B cell (primary cell): ENCODE measurements around the gene CDH13. TPM values are rescaled to one million over a fixed set of nuclear protein-coding genes. Genes with fewer than 3 reads are reported as not detected.

Experiments
- ATAC-seq: fragments of 200-7000 bp; cut with Tn5 transposase; one replicate; pipeline ENCODE4 v1.10.0; 2021; ENCODE audit warnings: low read depth, mild to moderate bottlenecking, moderate number of reproducible peaks, moderate library complexity
- CTCF ChIA-PET: fragments of 350-600 bp; sonication (Branson Sonifier 250); formaldehyde crosslinking; loops from one replicate; lab custom pipeline; 2021; ENCODE audit warnings: antibody characterized with exemption, inconsistent platforms; lab: Charles Lee
- POLR2A ChIA-PET: fragments of 350-600 bp; sonication (Branson Sonifier 250); formaldehyde crosslinking; loops from one replicate; lab custom pipeline; 2021; ENCODE audit warnings: antibody characterized with exemption; lab: Charles Lee
- DNase-seq: peaks from one replicate; pipeline ENCODE4 v3.0.0; 2013
- H2AFZ ChIP-seq: 2 replicates; pipeline ENCODE4 v1.6.1; 2012; ENCODE audit warnings: mild to moderate bottlenecking, low read depth, low read length; ENCODE audit not compliant: insufficient read depth, poor library complexity, severe bottlenecking
- H3K27ac ChIP-seq, 2 donors: 1 replicate in 1 of 2; 2 replicates in 1 of 2; pipeline ENCODE4 v1.5.1; 2012 to 2013; ENCODE audit warnings: low read length in 2 of 2, mild to moderate bottlenecking in 2 of 2, moderate library complexity in 1 of 2
- H3K27me3 ChIP-seq, 4 experiments: fragments of 200-600 bp in 1 of 4; sonication (generic) in 1 of 4; replicated peaks in 1 of 4; 1 replicate in 2 of 4; 2 replicates in 2 of 4; pipeline versions ENCODE4 v1.6.1 to v1.7.0; 2013 to 2016; ENCODE audit warnings: low read length in 3 of 4, mild to moderate bottlenecking in 2 of 4, mixed read lengths in 1 of 4, moderate library complexity in 1 of 4; ENCODE audit not compliant: insufficient read depth in 4 of 4, control insufficient read depth in 3 of 4; ENCODE audit errors: control extremely low read depth in 1 of 4
- H3K36me3 ChIP-seq, 2 experiments: replicated peaks in 1 of 2; 1 replicate in 1 of 2; 2 replicates in 1 of 2; pipeline versions ENCODE4 v1.6.1 to v1.7.1; 2013; ENCODE audit warnings: low read length in 1 of 2; ENCODE audit not compliant: insufficient read depth in 2 of 2, control insufficient read depth in 1 of 2; ENCODE audit errors: control extremely low read depth in 1 of 2, extremely low read depth in 1 of 2
- H3K4me1 ChIP-seq, 2 donors: fragments of 200-600 bp in 1 of 2; sonication (generic) in 1 of 2; 1 replicate in 1 of 2; 2 replicates in 1 of 2; pipeline versions ENCODE4 v1.5.1 to v1.6.1; 2013 to 2017; ENCODE audit warnings: low read length in 2 of 2; ENCODE audit not compliant: control insufficient read depth in 2 of 2, insufficient read depth in 2 of 2
- H3K4me2 ChIP-seq: replicated peaks from 2 replicates; pipeline ENCODE3; 2012; ENCODE audit warnings: mild to moderate bottlenecking, low read depth, low read length; ENCODE audit not compliant: poor library complexity, severe bottlenecking
- H3K4me3 ChIP-seq, 5 experiments: fragments of 200-600 bp in 1 of 5; sonication (generic) in 1 of 5; 1 replicate in 3 of 5; 2 replicates in 2 of 5; pipeline versions ENCODE4 v1.5.1 to v1.7.0; 2011 to 2016; ENCODE audit warnings: low read length in 4 of 5, mild to moderate bottlenecking in 4 of 5, low read depth in 2 of 5, control low read depth in 1 of 5, moderate library complexity in 1 of 5; ENCODE audit not compliant: insufficient read depth in 1 of 5; ENCODE audit errors: control extremely low read depth in 1 of 5, extremely low read depth in 1 of 5
- H3K79me2 ChIP-seq: fragments of 200-600 bp; sonication (generic); one replicate; pipeline ENCODE4 v1.6.0; 2016; ENCODE audit warnings: low read length; ENCODE audit not compliant: control insufficient read depth, insufficient read depth
- H3K9ac ChIP-seq: fragments of 200-600 bp; sonication (generic); 2 replicates; pipeline ENCODE4 v1.6.1; 2017; ENCODE audit warnings: mild to moderate bottlenecking, low read length, moderate library complexity
- H3K9me3 ChIP-seq, 3 donors: one replicate each; pipeline versions ENCODE4 v1.6.1 to v1.7.1; 2013; ENCODE audit warnings: low read length in 2 of 3; ENCODE audit not compliant: control insufficient read depth in 2 of 3, insufficient read depth in 1 of 3; ENCODE audit errors: control extremely low read depth in 1 of 3
- H4K20me1 ChIP-seq: 2 replicates; pipeline ENCODE4 v1.6.0; 2012; ENCODE audit warnings: mild to moderate bottlenecking, low read length; ENCODE audit not compliant: insufficient read depth, control insufficient read depth, poor library complexity, severe bottlenecking
- H3K27ac Mint-ChIP-seq: one replicate; pipeline ENCODE4 v1.8.0; 2021; ENCODE audit warnings: mixed read lengths
- H3K27me3 Mint-ChIP-seq: one replicate; pipeline ENCODE4 v1.8.0; 2021; ENCODE audit warnings: mixed read lengths
- H3K4me1 Mint-ChIP-seq: one replicate; pipeline ENCODE4 v1.8.0; 2021; ENCODE audit warnings: mixed read lengths
- H3K4me3 Mint-ChIP-seq: one replicate; pipeline ENCODE4 v1.8.0; 2021; ENCODE audit warnings: mixed read lengths
- H3K9me3 Mint-ChIP-seq: one replicate; pipeline ENCODE4 v1.8.0; 2022; ENCODE audit warnings: mixed read lengths; ENCODE audit not compliant: insufficient read depth
- CTCF ChIP-seq: fragments of 200-600 bp; IDR thresholded peaks from one replicate; pipeline ENCODE4 v1.8.0; 2022; ENCODE audit warnings: antibody characterized with exemption, mild to moderate bottlenecking
- EZH2 ChIP-seq: IDR thresholded peaks from 2 replicates; pipeline ENCODE4 v1.6.1; 2012; ENCODE audit warnings: borderline replicate concordance, low read depth, mild to moderate bottlenecking, moderate library complexity, low read length; ENCODE audit not compliant: insufficient read depth, poor library complexity, severe bottlenecking
- WGBS: methylation state at CpG from one replicate; pipeline ENCODE4 v1.1.5; 2013; ENCODE audit warnings: missing lambda C conversion rate; ENCODE audit not compliant: insufficient coverage; 5-methylcytosine and 5-hydroxymethylcytosine counted together
- intact Hi-C: fragments of 100-400 bp; cut with micrococcal nuclease; formaldehyde crosslinking; loops from one replicate; pipeline ENCODE4 v1.10.0; 2022
- polyA plus RNA-seq: library from polyadenylated mRNA; depleted of rRNA; stranded (reverse); fragments of >200 nt; gene quantifications from 2 replicates; pipeline ENCODE4 v1.2.3, GENCODE V29; 2012
- total RNA-seq, 2 donors: library from RNA; stranded (reverse); fragments of 120-200 nt in 1 of 2; gene quantifications; 1 replicate in 1 of 2; 2 replicates in 1 of 2; pipeline versions ENCODE4 v1.2.3 to v1.2.4, GENCODE V29; 2013 to 2022

Gene CDH13
- total and polyA plus RNA-seq, 2 donors (not counting 1 experiment from before 2014, with no cell fraction given) = not detected

DNA sequence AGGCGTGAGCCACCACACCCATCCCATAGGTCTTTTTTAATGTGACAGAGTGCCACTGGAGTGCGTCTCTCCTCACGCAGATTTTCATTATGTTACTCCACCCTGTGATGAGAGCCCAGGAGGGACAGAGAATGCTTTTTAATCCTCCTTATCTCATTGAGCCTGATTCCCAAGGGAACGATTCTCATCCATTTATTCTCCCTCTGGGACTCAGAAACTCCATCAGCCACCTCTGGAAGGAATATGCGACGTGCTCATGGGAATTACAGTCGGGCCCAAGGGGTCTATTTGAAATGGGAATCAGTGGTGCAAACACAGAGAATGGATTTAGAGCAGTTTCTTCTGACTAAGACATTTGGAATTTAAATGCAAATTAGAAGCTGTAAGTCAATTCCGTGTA is 1025.1 kb downstream of the CDH13 start:
- no peaks in the 10 kb centered on the region for H3K9me3 Mint-ChIP-seq
- H3K27ac Mint-ChIP-seq = no peak overlapping the region
- H4K20me1 ChIP-seq = no peaks in the 10 kb centered on the region
- no peaks in the 10 kb centered on the region for H3K4me1 Mint-ChIP-seq
- no peak overlapping the region for H2AFZ ChIP-seq
- ChIA-PET CTCF (no interaction called here), POLR2A (no interaction called here)
- H3K9me3 ChIP-seq = no peaks in the 10 kb centered on the region
- H3K4me1 ChIP-seq = no peaks in the 10 kb centered on the region
- H3K27me3 Mint-ChIP-seq = peaks cover 16% of the 10 kb centered on the region
- H3K4me2 ChIP-seq = no peak overlapping the region
- TF ChIP-seq EZH2 = no peak
- no peak for TF ChIP-seq CTCF
- no peak overlapping the region for H3K4me3 Mint-ChIP-seq
- ATAC-seq = no peak
- 81% methylated on average over 5 of the region's 8 CpGs for WGBS
- H3K9ac ChIP-seq = no peak overlapping the region
- no peaks in the 10 kb centered on the region for H3K36me3 ChIP-seq
- intact Hi-C loops = no loop called here
- no peak overlapping the region for H3K27ac ChIP-seq
- H3K27me3 ChIP-seq = peaks cover 0 to 3% (median 0%) of the 10 kb centered on the region in 4 experiments
- H3K4me3 ChIP-seq = no peak overlapping the region
- DNase-seq = no peak
- no peaks in the 10 kb centered on the region for H3K79me2 ChIP-seq

- DNase-seq (no peak), ATAC-seq (no peak)
- Histone ChIP-seq H3K27me3 (peaks cover 0 to 3% (median 0%) of the 10 kb centered on the region in 4 experiments), H3K4me2 (no peak overlapping the region), H3K9me3 (no peaks in the 10 kb centered on the region), H2AFZ (no peak overlapping the region), H3K4me1 (no peaks in the 10 kb centered on the region), H3K4me3 (no peak overlapping the region), H3K36me3 (no peaks in the 10 kb centered on the region), H4K20me1 (no peaks in the 10 kb centered on the region), H3K9ac (no peak overlapping the region), H3K27ac (no peak overlapping the region), H3K79me2 (no peaks in the 10 kb centered on the region)
- intact Hi-C loops = no loop called here
- Mint-ChIP-seq H3K9me3 (no peaks in the 10 kb centered on the region), H3K27me3 (peaks cover 10% of the 10 kb centered on the region), H3K4me1 (no peaks in the 10 kb centered on the region), H3K4me3 (no peak overlapping the region), H3K27ac (no peak overlapping the region)
- TF ChIP-seq EZH2 = no peak
- CTCF ChIA-PET = no interaction called here
- POLR2A ChIA-PET = no interaction called here
- 86% methylated on average over 8 of the region's 9 CpGs for WGBS
These were observed 1026.2 kb downstream of the CDH13 start for GRCh38 chr16:83652943-83653342.
